PC-9 (cell line): ENCODE data around the gene CDRT15. TPM values are rescaled to one million over a fixed set of nuclear protein-coding genes. Genes with fewer than 3 reads are reported as not detected.

Experiments used
- BruUV-seq: library from RNA; stranded (reverse); fragments of 400-500 nt; replicated peaks from 2 replicates; lab custom pipeline; 2021; lab: Mats Ljungman, UMichigan
- CTCF ChIA-PET: fragments of 300-600 bp; sonication (Branson Sonifier 250); formaldehyde crosslinking; loops from one replicate; lab custom pipeline; 2022; ENCODE audit warnings: antibody characterized with exemption; lab: Charles Lee
- POLR2A ChIA-PET: fragments of 300-600 bp; sonication (Branson Sonifier 250); formaldehyde crosslinking; loops from one replicate; lab custom pipeline; 2022; ENCODE audit warnings: antibody characterized with exemption; ENCODE audit not compliant: unreplicated experiment; lab: Charles Lee
- DNase-seq, 2 experiments: peaks; one replicate each; pipeline versions ENCODE4 v3.0.0 to v3.0.0-alpha.2; 2015 to 2022; ENCODE audit warnings: mixed read lengths in 1 of 2
- H2AFZ ChIP-seq: fragments of 200-600 bp; sonication (generic); 2 replicates; pipeline ENCODE4 v1.8.1; 2017; ENCODE audit warnings: antibody characterized with exemption
- H3F3A ChIP-seq: fragments of 200-600 bp; sonication (generic); 2 replicates; pipeline ENCODE4 v1.8.1; 2017; ENCODE audit warnings: antibody characterized with exemption, mild to moderate bottlenecking, low read depth; ENCODE audit not compliant: insufficient read depth
- H3K27ac ChIP-seq: fragments of 200-600 bp; sonication (generic); 2 replicates; pipeline ENCODE4 v1.6.1; 2016; ENCODE audit warnings: mixed run types
- H3K27me3 ChIP-seq: fragments of 200-600 bp; sonication (generic); 2 replicates; pipeline ENCODE4 v1.6.1; 2016; ENCODE audit warnings: low read depth, mixed run types; ENCODE audit not compliant: insufficient read depth
- H3K36me3 ChIP-seq: fragments of 200-600 bp; sonication (generic); 2 replicates; pipeline ENCODE4 v1.6.1; 2016; ENCODE audit warnings: low read depth, mixed run types
- H3K4me1 ChIP-seq: fragments of 200-600 bp; sonication (generic); replicated peaks from 2 replicates; pipeline ENCODE4 v1.6.1; 2016; ENCODE audit warnings: mixed run types; ENCODE audit not compliant: insufficient read depth
- H3K4me2 ChIP-seq: fragments of 200-600 bp; sonication (generic); 2 replicates; pipeline ENCODE4 v1.6.1; 2017; ENCODE audit warnings: mixed run types
- H3K4me3 ChIP-seq: fragments of 200-600 bp; sonication (generic); 2 replicates; pipeline ENCODE4 v1.6.1; 2016; ENCODE audit warnings: mixed run types
- H3K79me2 ChIP-seq: fragments of 200-600 bp; sonication (generic); 2 replicates; pipeline ENCODE4 v1.6.1; 2017; ENCODE audit warnings: low read depth, mixed run types
- H3K9me2 ChIP-seq: fragments of 200-600 bp; sonication (generic); 2 replicates; pipeline ENCODE4 v1.8.1; 2017; ENCODE audit warnings: mild to moderate bottlenecking; ENCODE audit not compliant: insufficient read depth
- H3K9me3 ChIP-seq: fragments of 200-600 bp; sonication (generic); 2 replicates; pipeline ENCODE4 v1.8.1; 2016; ENCODE audit warnings: low read depth; ENCODE audit not compliant: insufficient read depth
- H4K20me1 ChIP-seq: fragments of 200-600 bp; sonication (generic); 2 replicates; pipeline ENCODE4 v1.8.1; 2017; ENCODE audit not compliant: insufficient read depth
- CTCF ChIP-seq: fragments of 200-600 bp; sonication (generic); conservative IDR thresholded peaks from 2 replicates; pipeline ENCODE4 v1.6.1; 2017; ENCODE audit warnings: mixed run types, antibody characterized with exemption, mild to moderate bottlenecking, moderate library complexity
- EZH2 ChIP-seq: fragments of 200-600 bp; sonication (generic); IDR thresholded peaks from 2 replicates; pipeline ENCODE4 v1.8.0; 2017; ENCODE audit warnings: antibody characterized with exemption, low read depth
- intact Hi-C: fragments of 100-400 bp; cut with micrococcal nuclease; formaldehyde crosslinking; loops from one replicate; pipeline ENCODE4 v1.10.0; 2022; ENCODE audit not compliant: unreplicated experiment
- total RNA-seq: library from RNA; stranded (reverse); gene quantifications from 2 replicates; pipeline ENCODE4 v1.2.3, GENCODE V29; 2021

Gene CDRT15
- total RNA-seq, 1 experiment from 2014 or later = not detected

- Histone ChIP-seq H3K9me3 (no peaks in the 10 kb centered on the region), H3F3A (peaks cover 9% of the 10 kb centered on the region; the same call in 1 of the 2 replicates), H2AFZ (no peak overlapping the region), H3K27me3 (no peaks in the 10 kb centered on the region), H3K4me1 (0 out of 2 replicates have a peak, but pooled peaks cover 10% of the 10 kb centered on the region), H3K4me3 (no peak overlapping the region), H3K36me3 (no peaks in the 10 kb centered on the region), H3K4me2 (no peak overlapping the region), H3K27ac (no peak overlapping the region), H3K79me2 (no peaks in the 10 kb centered on the region), H3K9me2 (no peaks in the 10 kb centered on the region), H4K20me1 (peaks cover 11% of the 10 kb centered on the region)
- intact Hi-C loops = no loop called here
- TF ChIP-seq CTCF = no peak
- no peak for TF ChIP-seq EZH2
- CTCF ChIA-PET = no interaction called here
- no TSS peak for BruUV-seq
- POLR2A ChIA-PET = no interaction called here
- DNase-seq = no peak
These were observed 32.1 kb downstream of the CDRT15 start for GRCh38 chr17:14204546-14204945.

- H4K20me1 ChIP-seq = peaks cover 11% of the 10 kb centered on the region
- intact Hi-C loops = no loop called here
These were observed 32.6 kb downstream of the CDRT15 start for GRCh38 chr17:14204084-14204483.

GRCh38 chr17:14203388-14203787, 33.3 kb downstream of the CDRT15 start:
- Histone ChIP-seq H3K36me3 (no peaks in the 10 kb centered on the region), H2AFZ (no peak overlapping the region), H4K20me1 (peaks cover 11% of the 10 kb centered on the region), H3K27ac (no peak overlapping the region), H3K4me1 (0 out of 2 replicates have a peak, but pooled peaks cover 10% of the 10 kb centered on the region), H3K4me2 (no peak overlapping the region), H3K4me3 (no peak overlapping the region), H3K27me3 (no peaks in the 10 kb centered on the region), H3K9me3 (no peaks in the 10 kb centered on the region), H3K9me2 (no peaks in the 10 kb centered on the region), H3K79me2 (no peaks in the 10 kb centered on the region), H3F3A (peaks cover 9% of the 10 kb centered on the region; the same call in 1 of the 2 replicates)
- TF ChIP-seq CTCF (no peak), EZH2 (no peak)
- ChIA-PET POLR2A (no interaction called here), CTCF (no interaction called here)
- no peak for DNase-seq
- intact Hi-C loops = no loop called here
- BruUV-seq = no TSS peak

More at GRCh38 chr17:14204084-14204483, 32.6 kb downstream of the CDRT15 start:
- Histone ChIP-seq H3K79me2 (no peaks in the 10 kb centered on the region), H3K4me2 (no peak overlapping the region), H3K27me3 (no peaks in the 10 kb centered on the region), H3K9me3 (no peaks in the 10 kb centered on the region), H3K4me1 (0 out of 2 replicates have a peak, but pooled peaks cover 10% of the 10 kb centered on the region), H3K9me2 (no peaks in the 10 kb centered on the region), H2AFZ (no peak overlapping the region), H3F3A (peaks cover 9% of the 10 kb centered on the region; the same call in 1 of the 2 replicates), H3K4me3 (no peak overlapping the region), H3K36me3 (no peaks in the 10 kb centered on the region), H3K27ac (no peak overlapping the region)
- POLR2A ChIA-PET = no interaction called here
- no peak for DNase-seq
- CTCF ChIA-PET = no interaction called here
- BruUV-seq = no TSS peak
- TF ChIP-seq EZH2 (no peak), CTCF (no peak)
